COLO668 (cell line): ENCODE results near the gene CD70.
"Not testable (repeated sequence)": the region's sequence is repeated elsewhere in the genome, so short reads cannot be mapped to it uniquely, and the experiment has no call there.

Experiments
- DNase-seq: peaks from one replicate; lab custom pipeline; 2025; ENCODE audit not compliant: unreplicated experiment; lab: John Stamatoyannopoulos, UW

Gene CD70

DNA sequence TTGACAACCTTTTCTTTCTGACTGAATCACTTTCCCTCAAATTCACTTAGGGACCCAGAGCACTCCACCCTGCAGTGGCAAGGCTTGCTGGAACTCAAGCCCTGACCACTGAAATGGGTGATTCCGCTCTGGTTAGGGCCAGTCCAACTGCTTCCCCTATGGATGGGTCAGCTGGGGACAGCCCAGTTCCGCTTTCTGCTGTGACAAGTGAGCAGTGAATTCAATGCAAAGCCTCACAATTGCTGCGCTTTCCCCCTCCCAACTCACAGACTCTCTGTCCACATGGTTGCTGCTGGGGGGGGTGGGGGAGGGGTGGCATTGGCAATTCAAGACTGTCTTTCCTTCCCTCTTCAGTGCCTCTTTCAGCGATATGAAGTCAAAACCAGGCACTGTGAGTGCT, 18.7 kb downstream of the CD70 start:
- DNase-seq: no peak

GRCh38 chr19:6571167-6571566, 19.8 kb downstream of the CD70 start:
- DNase-seq: no peak

- DNase-seq: no peak
Measured at GRCh38 chr19:6570764-6571163, 20.2 kb downstream of the CD70 start.

- DNase-seq: no peak
Measured at GRCh38 chr19:6568816-6569215, 22.1 kb downstream of the CD70 start.

- no peak for DNase-seq
Measured at GRCh38 chr19:6568010-6568526, 22.9 kb downstream of the CD70 start.

- DNase-seq: not testable (repeated sequence)
Measured at GRCh38 chr19:6566727-6567126, 24.2 kb downstream of the CD70 start.

- no peak for DNase-seq
Measured at GRCh38 chr19:6564393-6564792, 26.6 kb downstream of the CD70 start.

GRCh38 chr19:6562437-6562836, 28.5 kb downstream of the CD70 start:
- not testable (repeated sequence) for DNase-seq

DNA sequence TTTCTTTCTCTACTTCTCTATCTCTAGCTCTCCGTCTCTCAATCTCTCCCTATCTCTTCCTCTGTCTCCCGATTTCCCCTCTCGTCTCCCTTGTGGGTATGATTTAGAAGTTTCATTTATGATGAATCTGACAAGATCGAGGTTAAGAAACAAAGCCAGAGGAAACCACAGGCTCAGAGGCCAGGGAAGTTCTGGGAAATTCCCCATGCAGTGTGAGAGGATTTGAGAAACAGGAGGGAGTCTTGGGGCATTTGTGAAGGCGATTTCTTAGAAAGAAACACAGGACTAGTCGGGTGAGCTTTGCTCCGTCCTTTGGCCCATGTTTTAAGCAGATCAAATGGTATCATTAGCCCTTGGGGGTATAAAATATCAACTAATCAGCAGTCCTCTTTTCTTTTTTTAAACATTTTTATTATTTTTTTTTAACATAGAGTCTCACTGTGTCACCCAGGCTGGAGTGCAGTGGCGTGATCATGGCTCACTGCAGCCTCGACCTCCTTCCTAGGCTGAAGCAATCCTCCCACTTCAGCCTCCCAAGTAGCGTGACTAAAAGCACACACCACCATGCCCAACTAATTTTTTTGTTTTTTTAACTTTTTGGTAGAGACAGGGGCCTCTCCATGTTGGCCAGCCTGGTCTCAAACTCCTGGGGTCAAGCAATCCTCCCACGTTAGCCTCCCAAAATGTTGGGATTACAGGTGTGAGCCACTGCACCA, 34.3 kb downstream of the CD70 start:
- no peak for DNase-seq

GRCh38 chr19:6556043-6556449, 34.9 kb downstream of the CD70 start:
- DNase-seq: no peak

GRCh38 chr19:6551607-6552450, 39.1 kb downstream of the CD70 start:
- DNase-seq: no peak

DNA sequence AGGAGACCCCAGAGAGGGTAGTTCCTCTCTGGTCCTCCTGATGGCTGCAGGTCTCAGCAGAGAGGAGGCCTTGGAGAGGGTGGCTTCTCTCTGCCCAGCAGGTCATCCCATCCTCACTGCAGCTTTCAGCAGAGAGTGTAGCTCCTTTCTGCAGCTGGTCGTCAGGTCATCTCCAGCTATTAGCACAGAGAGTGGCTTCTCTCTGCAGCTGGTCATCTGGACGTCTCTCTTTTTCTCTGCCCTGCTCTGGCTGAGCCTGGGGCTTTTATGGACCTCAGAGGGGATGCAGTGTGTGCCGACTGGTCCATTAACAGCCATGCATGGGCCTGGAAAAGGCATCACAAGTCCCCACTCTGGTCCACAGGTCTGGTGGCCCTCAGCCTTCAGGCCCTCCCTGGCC, 39.9 kb downstream of the CD70 start:
- no peak for DNase-seq

- not testable (repeated sequence) for DNase-seq
Measured at GRCh38 chr19:6550679-6551078, 40.3 kb downstream of the CD70 start.

GRCh38 chr19:6543866-6544347, 47.0 kb downstream of the CD70 start:
- DNase-seq: no peak

- DNase-seq: no peak
Measured at GRCh38 chr19:6540918-6541689, 49.8 kb downstream of the CD70 start.

DNA sequence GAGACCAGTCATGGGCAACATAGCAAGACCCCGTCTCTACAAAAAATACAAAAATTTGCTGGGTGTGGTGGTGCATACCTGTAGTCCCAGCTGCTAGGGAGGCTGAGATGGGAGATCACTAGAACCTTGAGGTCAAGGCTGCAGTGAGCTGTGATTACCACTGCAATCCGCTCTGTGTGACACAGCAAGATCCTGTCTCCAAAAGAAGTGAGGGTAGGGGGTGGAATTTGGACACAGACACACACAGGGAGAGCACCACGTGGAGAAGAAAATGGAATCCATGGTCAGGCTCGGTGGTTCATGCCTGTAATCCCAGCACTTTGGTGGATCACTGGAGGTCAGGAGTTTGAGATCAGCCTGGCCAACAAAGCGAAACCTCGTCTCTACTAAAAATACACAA, 51.4 kb downstream of the CD70 start:
- DNase-seq: no peak
